C4-2B (cell line): ENCODE results near the gene LYPLAL1.

Source experiments
- ZFX ChIP-seq: fragments of 450-650 bp; IDR thresholded peaks from 2 replicates; pipeline ENCODE4 v1.6.1; 2017
- TF ChIP-seq, protein P1 (sequence below): fragments of 450-650 bp; conservative IDR thresholded peaks from 2 replicates; pipeline ENCODE4 v1.5.1; 2017; ENCODE audit warnings: mild to moderate bottlenecking

GRCh38 chr1:219244864-219245263, 71.2 kb downstream of the LYPLAL1 start:
- TF ChIP-seq, protein P1, sequence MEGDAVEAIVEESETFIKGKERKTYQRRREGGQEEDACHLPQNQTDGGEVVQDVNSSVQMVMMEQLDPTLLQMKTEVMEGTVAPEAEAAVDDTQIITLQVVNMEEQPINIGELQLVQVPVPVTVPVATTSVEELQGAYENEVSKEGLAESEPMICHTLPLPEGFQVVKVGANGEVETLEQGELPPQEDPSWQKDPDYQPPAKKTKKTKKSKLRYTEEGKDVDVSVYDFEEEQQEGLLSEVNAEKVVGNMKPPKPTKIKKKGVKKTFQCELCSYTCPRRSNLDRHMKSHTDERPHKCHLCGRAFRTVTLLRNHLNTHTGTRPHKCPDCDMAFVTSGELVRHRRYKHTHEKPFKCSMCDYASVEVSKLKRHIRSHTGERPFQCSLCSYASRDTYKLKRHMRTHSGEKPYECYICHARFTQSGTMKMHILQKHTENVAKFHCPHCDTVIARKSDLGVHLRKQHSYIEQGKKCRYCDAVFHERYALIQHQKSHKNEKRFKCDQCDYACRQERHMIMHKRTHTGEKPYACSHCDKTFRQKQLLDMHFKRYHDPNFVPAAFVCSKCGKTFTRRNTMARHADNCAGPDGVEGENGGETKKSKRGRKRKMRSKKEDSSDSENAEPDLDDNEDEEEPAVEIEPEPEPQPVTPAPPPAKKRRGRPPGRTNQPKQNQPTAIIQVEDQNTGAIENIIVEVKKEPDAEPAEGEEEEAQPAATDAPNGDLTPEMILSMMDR, result no peak
- no peak for TF ChIP-seq ZFX
